Ishikawa (cell line): ENCODE data around the gene ACER1.

ENCODE experiments used
- CREB1 ChIP-seq: IDR thresholded peaks from 2 replicates; pipeline ENCODE4 v1.6.1; 2012; ENCODE audit warnings: low read depth
- EP300 ChIP-seq: IDR thresholded peaks from 2 replicates; pipeline ENCODE4 v1.6.1; 2012; ENCODE audit warnings: borderline replicate concordance
- MAX ChIP-seq: IDR thresholded peaks from 2 replicates; pipeline ENCODE4 v1.6.1; 2012
- NFIC ChIP-seq: IDR thresholded peaks from 2 replicates; pipeline ENCODE4 v1.6.1; 2012
- RAD21 ChIP-seq: IDR thresholded peaks from 2 replicates; pipeline ENCODE4 v1.6.1; 2012; ENCODE audit warnings: low read depth
- REST ChIP-seq: IDR thresholded peaks from 2 replicates; pipeline ENCODE4 v1.6.1; 2012; ENCODE audit warnings: low read depth, mild to moderate bottlenecking
- TAF1 ChIP-seq: IDR thresholded peaks from 2 replicates; pipeline ENCODE4 v1.6.1; 2012; ENCODE audit warnings: low read depth, mild to moderate bottlenecking
- TCF12 ChIP-seq: IDR thresholded peaks from 2 replicates; pipeline ENCODE4 v1.6.1; 2012; ENCODE audit warnings: low read depth
- USF1 ChIP-seq: IDR thresholded peaks from 2 replicates; pipeline ENCODE4 v1.6.1; 2012
- YY1 ChIP-seq: IDR thresholded peaks from 2 replicates; pipeline ENCODE4 v1.6.1; 2012; ENCODE audit warnings: low read depth
- ZBTB7A ChIP-seq: IDR thresholded peaks from 2 replicates; pipeline ENCODE4 v1.6.1; 2012; ENCODE audit warnings: low read depth

GRCh38 chr19:6264803-6265202, 68.6 kb downstream of the ACER1 start:
- TF ChIP-seq ZBTB7A = no peak
- TF ChIP-seq RAD21 = no peak
- TF ChIP-seq TCF12 = no peak
- TF ChIP-seq TAF1 = no peak
- TF ChIP-seq USF1 = no peak
- TF ChIP-seq YY1 = no peak
- TF ChIP-seq NFIC = no peak
- TF ChIP-seq EP300 = no peak
- TF ChIP-seq REST = no peak
- no peak for TF ChIP-seq MAX
- TF ChIP-seq CREB1 = no peak
